Stimulated activated CD4-positive, alpha-beta T cell treated with anti-CD3 and anti-CD28 coated beads, Interleukin-4, amount 100 ng/mL, for 48 hours (primary cell): ENCODE results near the gene ICA1.

Experiments
- DNase-seq, 2 donors: peaks; one replicate each; pipeline ENCODE4 v3.0.0-alpha.2; 2020; ENCODE audit warnings: low read depth in 2 of 2

The ICA1 gene

DNA sequence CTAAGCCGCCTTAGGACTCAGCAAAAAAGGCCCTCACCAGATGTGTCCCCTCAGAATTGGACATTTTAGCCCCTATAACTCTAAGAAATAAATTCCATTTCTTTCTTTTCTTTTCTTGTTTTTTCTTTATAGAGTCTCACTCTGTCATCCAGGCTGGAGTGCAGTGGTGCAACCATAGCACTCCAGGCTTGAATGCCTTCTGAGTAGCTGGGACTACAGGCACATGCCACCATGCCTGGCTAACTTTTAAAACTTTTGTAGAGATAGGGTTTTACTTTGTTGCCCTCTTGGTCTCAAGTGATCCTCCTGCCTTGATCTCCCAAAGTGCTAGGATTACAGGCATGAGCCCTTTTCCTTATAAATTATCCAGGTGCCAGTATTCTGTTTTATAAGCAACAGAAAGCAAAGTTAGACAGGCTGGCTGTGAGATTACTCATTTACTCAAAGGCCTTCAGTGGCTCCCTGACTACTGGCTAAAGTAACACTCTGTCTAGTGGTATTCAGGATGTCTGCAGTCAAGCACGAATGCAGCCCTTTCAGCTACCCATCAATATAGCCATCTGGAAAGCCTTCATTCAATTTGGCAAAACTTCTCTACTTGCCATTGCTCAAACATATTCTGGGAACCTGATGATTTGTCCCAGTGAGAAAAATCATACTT is 128.6 kb downstream of the ICA1 start:
- DNase-seq = no peak

DNA sequence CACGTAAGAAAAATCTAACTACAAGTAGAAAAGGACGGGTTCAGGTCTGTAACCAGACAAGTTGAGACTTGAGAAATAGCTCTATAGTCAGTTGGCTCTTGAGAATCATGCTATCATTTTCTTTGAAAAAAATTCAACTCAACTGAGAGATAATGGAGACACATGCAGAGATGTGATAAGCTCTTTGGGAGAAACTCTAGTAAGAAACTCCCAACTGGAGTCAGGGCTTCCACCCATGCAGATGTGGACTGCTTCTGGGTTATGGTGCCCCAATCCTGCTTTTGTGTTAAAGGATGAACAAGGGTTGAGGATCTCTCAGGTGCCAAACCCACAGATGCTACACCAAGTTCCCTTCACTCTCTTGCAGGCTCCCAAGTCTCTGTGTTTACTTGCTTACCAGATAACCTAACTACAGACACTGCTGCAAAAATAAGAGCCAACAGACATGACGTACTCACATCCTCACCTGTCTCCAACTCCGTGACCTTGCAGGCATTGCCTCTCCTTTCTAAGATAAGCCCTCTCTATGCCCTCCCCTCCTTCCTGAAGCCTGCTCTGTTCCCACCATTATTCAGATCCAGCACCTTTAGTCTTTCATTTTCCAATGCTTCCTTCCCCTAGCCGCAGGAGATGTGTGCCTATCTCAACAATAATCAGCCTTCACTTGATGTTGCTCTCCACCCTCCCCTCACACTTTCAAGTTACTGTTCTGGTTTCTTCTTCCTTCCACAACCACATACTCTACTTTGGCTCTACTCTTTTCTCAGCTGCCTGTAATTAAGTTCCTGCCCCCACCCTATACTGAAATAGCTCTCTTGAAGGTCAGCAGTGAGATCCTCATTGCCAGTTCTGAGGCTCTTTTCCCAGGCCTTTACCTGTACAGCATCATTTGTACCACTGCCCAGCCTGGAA is 130.0 kb downstream of the ICA1 start:
- DNase-seq = no peak

DNA sequence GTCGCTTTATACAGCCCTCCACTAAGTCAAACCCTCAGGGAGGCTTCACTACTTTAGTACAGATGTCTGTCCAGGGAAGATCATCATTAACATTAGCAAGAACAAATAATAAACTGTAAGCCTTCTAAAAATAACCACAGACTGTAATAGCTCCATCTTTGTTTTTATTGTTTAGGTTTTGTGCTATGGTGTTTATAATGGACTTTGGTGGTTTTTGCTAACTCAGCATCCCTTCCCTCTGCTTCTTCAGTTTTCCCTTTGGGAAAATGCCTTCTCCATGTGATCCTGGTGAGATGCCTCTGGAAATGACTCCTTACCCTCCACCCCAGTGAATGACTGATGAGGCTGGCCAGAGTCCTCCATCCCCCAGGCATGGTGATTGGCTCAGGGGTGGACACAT is 131.3 kb downstream of the ICA1 start:
- DNase-seq = no peak

DNA sequence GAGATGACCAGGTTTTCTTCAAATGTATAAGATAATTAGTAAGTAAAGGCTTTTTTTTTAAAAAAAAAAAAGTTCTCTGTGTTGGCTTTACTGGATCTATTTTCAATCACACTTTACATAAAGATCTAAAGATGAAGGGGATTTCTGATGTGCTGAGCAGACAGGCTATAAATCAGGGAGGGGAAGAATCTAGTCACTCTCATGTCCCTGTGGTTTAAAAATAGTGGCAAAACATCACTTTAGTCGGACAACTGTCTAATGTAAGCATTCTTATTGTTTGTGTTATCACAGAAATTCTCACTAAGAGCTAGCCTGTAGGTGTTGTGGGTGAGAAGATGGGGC is 132.7 kb downstream of the ICA1 start:
- DNase-seq = no peak

DNA sequence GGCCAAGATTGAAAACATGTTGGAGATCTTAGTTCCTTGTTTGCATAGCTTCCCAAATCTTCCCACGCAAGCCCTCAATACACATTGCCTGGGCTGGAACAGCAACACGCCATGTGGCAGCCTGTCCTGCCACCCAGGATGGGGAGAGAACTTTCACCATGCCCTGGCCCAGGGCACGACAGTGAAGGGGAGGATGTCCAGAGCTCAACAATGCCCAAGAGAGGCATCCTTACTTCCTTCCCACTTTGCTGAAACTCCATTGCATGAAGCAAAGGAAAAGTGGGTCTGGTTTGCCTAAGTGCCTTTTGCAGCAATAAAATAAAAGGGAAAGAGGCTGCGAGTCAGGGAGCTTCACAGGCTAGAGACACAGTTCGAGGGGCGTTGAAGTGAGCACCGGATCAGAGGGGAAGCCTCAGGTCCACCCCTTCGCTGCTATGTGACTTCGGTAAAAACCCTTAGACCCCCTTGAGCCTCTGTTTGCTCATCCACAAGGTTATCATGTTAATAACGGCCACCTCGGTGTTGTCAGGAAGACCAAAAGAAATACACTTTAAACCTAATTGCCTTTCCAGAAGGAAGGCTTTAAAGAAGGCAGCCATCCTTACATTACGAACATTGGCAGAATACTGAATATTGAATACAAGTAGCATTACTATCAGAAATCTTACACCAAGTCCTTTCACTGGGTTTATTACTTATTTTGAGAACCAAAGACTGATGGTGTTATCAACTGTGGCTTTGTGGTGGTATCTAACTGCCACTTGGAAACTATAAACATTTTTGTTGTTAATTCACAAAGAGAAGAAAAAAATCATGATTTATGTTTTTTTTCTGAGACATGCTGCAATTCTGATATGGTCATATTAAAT is 133.3 kb downstream of the ICA1 start:
- no peak for DNase-seq

DNA sequence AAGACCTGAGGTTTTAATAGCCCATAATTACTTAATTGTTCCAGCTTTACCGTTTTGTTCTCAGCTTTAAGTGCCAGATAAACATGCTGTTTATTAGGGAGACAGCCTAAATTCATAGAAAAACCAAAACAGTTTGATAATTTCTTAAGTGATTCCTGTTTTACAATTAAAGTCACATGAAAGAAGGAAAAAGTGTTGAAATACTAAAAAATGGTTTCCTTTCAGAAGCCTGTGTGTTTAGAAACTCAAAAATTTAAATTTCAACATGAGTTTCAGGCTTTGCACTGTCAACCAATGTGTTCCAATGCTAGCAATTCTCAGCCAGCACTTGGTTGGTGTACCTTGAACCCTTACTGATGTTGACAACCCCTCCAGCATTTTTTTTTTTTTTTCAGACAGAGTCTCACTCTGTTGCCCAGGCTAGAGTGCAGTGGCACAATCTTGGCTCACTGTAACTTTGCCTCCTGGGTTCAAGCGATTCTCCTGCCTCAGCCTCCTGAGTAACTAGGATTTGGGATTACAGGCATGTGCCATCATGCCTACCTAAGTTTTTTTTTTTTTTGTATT is 135.3 kb downstream of the ICA1 start:
- no peak for DNase-seq

DNA sequence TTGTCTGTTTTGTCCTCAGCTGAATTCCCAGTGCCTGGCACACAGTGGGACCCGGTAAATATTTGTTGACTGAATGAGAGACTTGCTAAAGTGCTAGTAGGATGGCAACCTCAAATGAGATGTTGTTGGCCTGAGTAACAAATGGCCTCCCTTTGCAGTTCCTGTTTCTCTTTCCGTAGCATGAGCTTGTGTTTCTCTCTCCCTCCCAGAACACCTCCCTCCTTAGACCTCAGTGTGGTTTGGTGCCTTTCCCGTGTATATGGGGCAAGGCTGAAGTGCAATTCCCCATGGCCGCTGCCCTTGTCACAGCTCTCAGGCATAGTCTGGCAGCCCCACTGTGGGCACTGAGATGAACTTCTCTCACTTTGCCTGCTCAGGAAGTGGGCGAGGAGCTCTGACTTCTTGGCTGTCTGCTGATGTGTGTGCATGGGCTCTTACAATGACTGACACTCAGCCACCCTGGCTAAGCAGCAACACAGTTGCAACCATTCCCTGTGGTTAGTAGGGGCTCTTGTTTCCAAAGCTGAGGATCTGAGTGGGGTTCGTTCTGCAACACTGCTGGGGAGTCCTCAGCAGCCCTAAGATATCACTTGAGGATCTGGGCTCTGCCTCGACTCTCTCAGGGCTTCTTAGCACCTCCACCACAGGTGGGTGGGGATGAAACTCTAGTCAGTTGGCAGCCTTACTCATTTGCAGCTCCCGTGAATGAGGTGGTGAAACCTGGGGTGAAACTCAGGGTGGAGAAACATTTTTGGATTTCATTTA is 136.1 kb downstream of the ICA1 start:
- DNase-seq = peak; percentile 59 to 74

DNA sequence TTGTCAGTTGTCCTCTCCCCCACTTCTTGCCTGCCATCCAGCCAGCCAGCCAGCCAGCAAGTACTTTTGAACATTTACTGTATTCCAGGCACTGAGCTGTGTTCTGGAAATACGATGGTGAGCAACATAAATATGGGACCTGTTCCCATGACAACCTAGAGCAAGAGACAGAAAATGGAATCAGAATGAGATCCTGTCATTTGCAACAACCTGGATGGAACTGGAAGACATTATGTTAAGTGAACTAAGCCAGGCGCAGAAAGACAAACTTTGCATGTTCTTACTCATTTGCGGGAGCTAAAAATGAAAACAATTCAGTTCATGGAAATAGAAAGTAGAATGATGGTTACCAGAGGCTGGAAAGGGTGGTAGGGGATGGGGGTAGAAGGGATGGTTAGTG is 140.7 kb downstream of the ICA1 start:
- DNase-seq = no peak

DNA sequence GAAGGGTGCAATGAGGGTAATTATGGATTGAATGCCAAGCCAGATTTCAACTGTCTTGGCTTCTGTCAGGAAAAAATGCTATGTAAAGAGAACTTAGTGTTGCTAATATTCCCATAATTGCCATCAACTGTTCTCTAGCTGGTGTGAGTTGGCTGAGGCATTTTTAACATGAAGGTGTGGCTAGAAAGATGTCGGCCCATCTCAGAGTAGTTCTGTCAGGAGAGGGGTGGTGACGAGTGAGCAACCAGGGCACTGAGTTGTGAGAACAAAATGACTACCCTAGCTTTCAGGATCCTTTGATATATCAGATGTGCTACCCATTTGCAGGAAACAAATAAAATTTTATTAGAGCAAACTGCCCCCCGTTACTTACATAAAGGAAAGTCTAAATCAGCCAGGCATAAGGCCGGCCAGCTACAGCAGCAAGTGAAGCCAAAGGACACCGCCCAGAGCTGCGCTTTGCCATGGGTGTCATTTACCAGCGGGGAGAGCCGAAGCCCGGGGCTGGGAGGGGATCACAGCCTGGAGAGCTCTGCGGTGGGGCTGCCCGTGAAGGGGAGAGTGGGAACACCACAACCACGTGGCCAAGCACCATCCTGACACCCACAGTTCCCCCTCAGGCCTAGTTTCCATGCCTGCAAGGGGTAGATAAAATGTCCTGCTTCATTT is 141.4 kb downstream of the ICA1 start:
- DNase-seq = no peak

DNA sequence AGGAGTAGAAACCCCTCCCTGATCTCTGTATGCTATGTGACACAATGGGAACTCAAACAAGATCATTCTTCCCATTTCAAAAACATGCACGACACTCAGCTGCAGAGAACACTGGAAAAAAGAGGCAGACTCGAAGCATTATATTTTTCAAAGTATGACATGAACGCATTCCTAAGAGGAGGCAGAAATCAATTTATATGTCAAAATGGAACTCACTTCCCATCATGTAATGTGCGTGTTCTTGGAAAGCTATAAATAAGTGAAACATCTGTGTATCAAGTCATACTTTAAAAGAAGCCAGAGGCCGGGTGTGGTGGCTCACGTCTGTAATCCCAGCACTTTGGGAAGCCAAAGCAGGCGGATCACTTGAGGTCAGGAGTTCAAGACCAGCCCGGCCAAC is 142.7 kb downstream of the ICA1 start:
- DNase-seq = no peak

DNA sequence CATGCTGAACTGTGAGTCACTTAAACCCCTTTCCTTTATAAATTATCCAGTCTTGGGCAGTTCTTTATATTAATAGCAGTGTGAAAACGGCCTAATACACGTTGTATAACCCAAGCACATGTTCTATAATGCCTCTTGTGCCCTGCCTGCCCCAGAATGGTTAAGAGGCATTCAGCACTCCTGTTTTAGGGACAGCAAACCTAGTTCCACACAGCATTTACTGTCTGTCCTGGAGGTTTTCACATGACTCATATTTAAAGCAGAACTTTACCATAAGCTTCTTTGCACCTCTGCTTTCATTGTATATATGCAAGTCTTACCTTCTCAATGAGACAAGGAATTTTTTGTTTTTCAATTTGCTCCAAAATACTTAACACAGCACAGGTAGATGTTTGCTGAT is 144.8 kb downstream of the ICA1 start:
- no peak for DNase-seq

DNA sequence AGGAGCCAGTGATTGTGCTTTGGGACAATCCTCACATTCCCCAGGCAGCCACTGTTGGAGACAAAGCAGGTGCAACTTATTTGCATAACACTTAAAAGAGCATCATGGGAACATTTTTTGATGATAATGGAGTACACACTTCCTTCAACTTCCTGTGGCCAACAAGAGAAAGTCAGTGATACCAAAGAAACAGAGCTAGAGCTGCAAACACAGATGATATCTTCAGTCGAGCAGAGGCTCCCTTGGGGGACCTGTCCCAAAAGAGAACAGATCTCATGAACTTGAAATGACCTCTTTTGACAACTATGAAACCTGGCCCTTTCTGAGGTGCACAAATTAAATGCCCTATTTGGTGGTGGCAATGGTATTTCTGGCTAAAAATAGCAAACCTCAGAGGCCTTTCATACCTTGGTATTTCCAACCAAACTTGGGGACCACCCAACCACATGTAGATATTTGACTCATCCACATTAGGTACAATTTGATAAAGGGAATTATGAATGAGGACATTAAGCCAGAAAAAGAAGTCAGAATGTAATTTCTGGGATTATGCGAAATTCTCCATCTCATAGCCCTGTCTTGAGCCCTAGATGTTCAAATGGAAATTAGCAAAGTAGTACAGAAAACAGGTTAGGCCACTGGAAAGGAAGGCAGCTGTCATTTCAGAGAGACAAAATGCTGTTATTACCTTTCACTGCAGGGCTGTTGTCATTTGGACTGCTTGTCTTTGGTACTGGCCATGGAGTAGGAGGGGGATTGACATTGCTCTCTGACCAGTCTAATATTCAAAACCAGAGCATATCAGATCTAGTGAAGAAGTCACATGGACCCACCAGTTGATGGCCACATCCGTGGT is 146.2 kb downstream of the ICA1 start:
- no peak for DNase-seq

DNA sequence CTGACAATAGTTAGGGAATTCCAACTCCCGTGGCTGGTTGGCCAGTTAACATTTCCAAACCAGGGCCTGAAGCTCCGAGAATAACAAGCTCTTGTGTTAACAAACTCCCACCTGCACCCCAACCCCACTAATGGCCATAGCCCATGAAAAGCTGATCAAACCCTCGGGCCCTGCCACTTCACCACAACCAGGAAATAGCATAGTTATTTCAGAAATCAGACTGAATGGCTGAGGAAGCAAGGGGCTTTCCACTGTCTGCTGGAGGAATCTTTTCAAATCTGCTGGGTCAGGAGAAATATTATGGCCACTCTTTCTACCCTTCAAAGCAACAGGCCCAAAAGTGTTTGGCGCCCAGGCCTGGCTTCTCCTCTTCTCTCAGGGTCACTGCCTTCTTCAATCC is 147.8 kb downstream of the ICA1 start:
- DNase-seq = no peak

DNA sequence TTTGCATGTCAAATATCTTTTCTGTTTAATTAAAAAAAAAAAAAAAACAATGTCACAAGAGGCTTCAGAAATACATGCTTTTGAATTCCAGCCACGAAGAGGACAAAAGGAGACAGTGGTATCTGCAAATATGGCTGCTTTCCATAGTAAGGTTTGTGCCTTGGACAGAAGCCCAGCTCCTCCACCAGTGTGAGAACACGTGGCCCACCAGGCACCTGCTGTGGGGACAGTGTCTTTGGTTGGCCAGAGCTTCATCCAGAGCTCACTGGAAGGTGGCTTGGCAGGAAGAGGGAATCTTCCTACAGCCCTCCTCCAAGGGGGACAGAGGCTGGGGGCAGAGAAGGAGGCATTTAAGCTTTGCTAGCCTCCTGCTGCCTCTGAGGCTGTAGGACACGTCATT is 148.8 kb downstream of the ICA1 start:
- no peak for DNase-seq

DNA sequence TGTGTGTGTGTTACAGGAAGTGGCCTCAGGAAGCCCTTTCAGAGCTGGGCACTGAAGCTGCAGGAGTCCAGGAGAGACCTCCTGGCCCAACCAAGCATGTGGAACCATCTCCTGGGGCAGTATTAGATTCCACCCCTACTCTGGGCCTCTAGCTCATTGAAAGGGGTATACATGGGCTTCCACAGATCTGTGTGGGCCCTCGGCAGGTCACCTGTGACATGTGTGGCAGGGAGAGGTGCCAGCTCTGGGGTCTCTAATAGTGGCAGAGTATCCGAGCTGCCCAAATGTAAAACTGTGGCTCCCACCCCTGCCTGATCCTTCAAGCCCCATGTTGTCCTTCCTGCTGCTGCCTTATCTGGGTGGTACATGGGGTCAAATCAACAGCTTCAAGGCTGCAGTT is 149.3 kb downstream of the ICA1 start:
- no peak for DNase-seq

DNA sequence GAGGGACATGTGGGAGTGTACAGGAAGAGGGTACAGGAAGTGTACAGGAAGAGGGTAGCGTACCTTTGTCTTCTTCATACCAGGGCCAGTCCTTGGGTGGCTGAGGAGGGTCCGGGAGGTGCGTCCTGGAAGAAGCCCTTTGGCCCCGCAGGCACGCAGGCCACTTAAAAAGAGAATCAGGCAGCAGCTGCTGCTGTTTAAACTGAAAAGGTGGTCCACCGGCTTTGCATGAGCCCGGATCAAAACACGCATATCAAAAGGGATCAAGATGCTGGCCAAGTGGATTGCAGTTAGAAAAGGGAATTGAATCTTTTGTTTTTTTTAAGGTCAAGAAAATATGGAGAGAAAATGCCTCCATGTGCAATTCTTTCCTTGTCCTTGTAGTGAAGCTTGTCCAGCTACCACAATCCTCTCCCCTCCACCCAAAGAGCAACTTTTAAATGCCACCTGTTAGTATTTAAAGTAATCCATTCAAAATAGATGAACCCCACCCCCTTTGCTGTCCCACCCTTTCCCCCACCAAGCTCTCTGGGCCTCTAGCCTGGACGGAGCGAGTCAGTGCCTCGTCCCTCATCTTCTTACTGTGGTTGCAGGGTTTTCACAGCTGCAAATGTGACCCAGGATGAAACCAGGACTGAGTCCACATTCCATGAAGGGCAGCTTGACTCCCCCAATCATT is 150.5 kb downstream of the ICA1 start:
- DNase-seq = no peak

DNA sequence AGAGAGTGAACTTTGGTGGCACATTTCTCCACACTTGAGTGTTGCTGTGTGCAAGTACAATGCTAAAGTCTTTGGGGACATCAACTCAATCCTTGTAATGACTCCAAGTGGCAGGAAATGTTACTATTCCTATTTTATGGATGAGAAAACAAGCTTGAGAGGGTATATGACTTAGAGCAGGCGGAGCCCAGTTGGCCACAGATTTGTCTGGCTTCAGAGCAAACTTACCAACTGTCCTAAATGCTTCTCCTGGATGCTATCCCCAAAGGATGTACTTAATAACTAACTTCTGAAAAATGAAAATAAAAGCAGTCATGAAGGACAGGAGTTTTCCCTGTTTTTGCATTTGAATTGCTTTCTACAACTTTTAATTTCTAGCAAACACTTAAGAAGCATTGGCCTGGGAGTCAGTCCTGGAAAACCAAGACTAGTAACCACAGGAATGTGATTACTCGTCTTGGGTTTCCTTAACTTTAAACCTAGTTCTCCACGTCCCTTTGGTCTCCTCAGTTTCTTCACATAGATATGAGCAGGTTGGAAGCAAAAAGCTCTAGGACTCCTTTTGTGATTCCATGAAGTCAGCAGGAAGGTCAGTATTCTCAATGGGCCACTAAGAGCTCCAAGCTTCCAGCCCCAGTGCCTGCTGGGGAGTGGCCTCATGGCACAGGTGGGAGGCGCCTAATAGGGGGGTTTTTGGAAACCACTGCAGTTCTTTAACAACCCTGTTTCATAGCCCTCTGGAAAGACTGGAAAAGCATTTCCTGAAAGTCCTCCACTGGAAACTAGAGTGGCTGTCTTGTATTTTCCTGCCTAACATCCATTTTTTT is 152.6 kb downstream of the ICA1 start:
- DNase-seq = no peak

DNA sequence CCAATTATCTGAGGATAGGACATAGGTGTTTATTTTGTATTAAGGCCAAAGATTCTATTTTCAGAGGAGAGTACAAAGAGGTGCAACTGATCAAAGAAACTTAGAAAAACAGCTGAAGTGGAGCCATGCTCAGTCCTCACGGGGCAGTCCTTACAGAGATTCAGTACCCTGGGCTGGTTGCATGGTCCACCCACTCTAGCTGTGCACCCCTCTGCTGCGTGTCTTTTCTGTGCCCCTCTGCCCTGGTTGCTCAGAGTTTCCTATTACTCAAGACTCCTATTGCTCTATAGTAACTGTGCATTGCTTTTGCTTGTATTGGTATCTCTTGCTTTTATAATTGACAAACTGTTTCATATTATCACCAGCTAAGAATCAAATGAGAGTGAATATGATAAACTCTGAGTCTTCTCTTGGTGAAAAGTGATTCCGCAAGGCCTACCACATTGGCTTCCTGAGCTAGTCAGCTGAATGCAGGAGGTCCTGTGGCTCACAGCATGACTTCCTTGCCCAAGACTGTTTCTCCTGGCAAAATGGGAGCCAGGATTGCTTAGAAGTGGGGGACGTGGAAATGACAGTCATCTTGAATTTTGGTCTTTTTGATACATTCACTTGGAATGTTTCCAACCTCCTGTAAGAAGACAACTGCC is 156.4 kb downstream of the ICA1 start:
- DNase-seq = no peak
